Mammary epithelial cell (primary cell): ENCODE data around the gene VAMP5.

Experiments
- CTCF ChIP-seq, 2 donors: IDR thresholded peaks in 1 of 2; conservative IDR thresholded peaks in 1 of 2; 2 replicates each; pipeline ENCODE4 v1.5.1; 2011 to 2012; ENCODE audit warnings: inconsistent platforms in 2 of 2, low read length in 2 of 2, mild to moderate bottlenecking in 2 of 2, control low read depth in 1 of 2, low read depth in 1 of 2; ENCODE audit not compliant: insufficient read depth in 1 of 2; ENCODE audit errors: extremely low read depth in 1 of 2
- EZH2 ChIP-seq: IDR thresholded peaks from 2 replicates; pipeline ENCODE4 v1.6.1; 2012; ENCODE audit warnings: low read length, inconsistent platforms, borderline replicate concordance

DNA sequence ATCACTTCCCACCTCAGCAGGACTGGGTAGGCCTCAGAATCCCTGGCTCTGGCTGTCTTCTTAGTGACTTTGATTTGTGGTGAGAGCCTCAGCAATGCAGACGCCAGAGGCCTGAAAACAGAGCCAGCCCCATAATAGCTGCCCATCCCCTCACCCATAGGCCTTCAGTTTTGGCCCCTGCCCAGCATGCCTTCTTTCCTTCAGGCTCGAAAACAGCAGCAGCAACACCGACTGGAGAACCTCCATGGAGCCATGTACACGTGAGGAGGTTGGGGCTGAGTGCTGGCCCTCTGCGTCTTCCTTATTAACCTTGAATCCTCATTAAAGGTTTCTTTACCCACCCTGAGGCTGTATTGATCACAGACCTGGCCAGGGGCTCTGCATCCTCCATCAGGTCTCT, 13.0 kb downstream of the VAMP5 start:
- TF ChIP-seq CTCF (conservative IDR thresholded peaks at IDR 0.05 in 1 of 2, IDR thresholded peaks at IDR 0.05 in 1 of 2; ENCODE audit: extremely low read depth in 1 of 2, insufficient read depth in 1 of 2, low read depth in 1 of 2, low read length in 2 of 2), result no peak
- TF ChIP-seq EZH2, result no peak
